Measurements from ENCODE around the gene PNPLA5. TPM values are rescaled to one million over a fixed set of nuclear protein-coding genes. Genes with fewer than 3 reads are reported as not detected.

The PNPLA5 gene
- polyA plus RNA-seq, 1 donor (not counting 4 experiments of a cell fraction or from before 2014, with no cell fraction given): not detected

DNA sequence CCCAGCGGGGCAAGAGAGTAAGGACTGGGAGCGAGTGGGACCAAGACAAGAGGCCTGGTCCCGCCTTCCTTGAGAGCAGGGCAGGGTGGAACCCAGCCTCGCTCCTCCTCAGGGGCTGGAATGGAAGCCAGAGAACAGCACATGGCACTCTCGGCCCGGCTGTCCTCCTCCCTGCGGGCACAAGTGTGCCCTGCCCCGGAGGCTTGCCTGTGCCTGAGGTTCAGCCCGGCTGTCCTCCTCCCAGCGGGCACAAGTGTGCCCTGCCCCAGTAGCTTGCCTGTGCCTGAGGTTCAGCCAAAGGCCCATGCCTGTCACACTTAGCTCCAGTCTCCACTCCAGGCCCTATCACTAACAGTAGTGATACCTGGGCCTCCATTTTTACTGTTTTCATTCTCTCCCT, 53.7 kb downstream of the PNPLA5 start:
- Histone ChIP-seq H3K4me3 (ENCODE audit: control insufficient read depth in 2 of 3, extremely low read depth in 1 of 3, insufficient read depth in 2 of 3, low read depth in 1 of 3, low read length in 3 of 3) (no peak overlapping the region), H3K27me3 (ENCODE audit: control insufficient read depth, extremely low read depth, insufficient read depth, low read length) (no peaks in the 10 kb centered on the region), H3K9me3 (ENCODE audit: control insufficient read depth, low read depth, low read length) (no peaks in the 10 kb centered on the region), H3K4me1 (ENCODE audit: control insufficient read depth, extremely low read depth, insufficient read depth, low read length) (no peaks in the 10 kb centered on the region), H3K9ac (ENCODE audit: control insufficient read depth, extremely low read depth, insufficient read depth, low read length) (no peak overlapping the region), H3K9me1 (ENCODE audit: control insufficient read depth, extremely low read depth, insufficient read depth, low read length) (no peaks in the 10 kb centered on the region), H3K36me3 (ENCODE audit: control insufficient read depth in 2 of 2, extremely low read depth in 1 of 2, insufficient read depth in 2 of 2, low read length in 2 of 2) (no peaks in the 10 kb centered on the region), H3K79me2 (ENCODE audit: control insufficient read depth, insufficient read depth, low read length) (no peaks in the 10 kb centered on the region), H3K27ac (ENCODE audit: control insufficient read depth, insufficient read depth, low read length) (no peak overlapping the region), H3K4me2 (ENCODE audit: control insufficient read depth, extremely low read depth, insufficient read depth, low read depth, low read length) (no peak overlapping the region), H2AFZ (ENCODE audit: control insufficient read depth, low read length) (no peak overlapping the region), H4K20me1 (ENCODE audit: control insufficient read depth, extremely low read depth, insufficient read depth, low read length) (no peaks in the 10 kb centered on the region)
- TF ChIP-seq EZH2 (IDR thresholded peaks at IDR 0.05; ENCODE audit: low read length) (no peak), CTCF (optimal IDR thresholded peaks at IDR 0.05 in 1 of 3, IDR thresholded peaks at IDR 0.05 in 1 of 3, conservative IDR thresholded peaks at IDR 0.05 in 1 of 3; ENCODE audit: extremely low read depth in 1 of 3, insufficient read depth in 2 of 3, low read length in 3 of 3) (no peak)
- dilution Hi-C loops (cut with MboI; ENCODE audit: extremely low pct_ligation_motif_present, low sequenced_read_pairs): no loop called here
- DNase-seq (ENCODE audit: low read depth, low spot score): no peak
- no peak for FAIRE-seq

DNA sequence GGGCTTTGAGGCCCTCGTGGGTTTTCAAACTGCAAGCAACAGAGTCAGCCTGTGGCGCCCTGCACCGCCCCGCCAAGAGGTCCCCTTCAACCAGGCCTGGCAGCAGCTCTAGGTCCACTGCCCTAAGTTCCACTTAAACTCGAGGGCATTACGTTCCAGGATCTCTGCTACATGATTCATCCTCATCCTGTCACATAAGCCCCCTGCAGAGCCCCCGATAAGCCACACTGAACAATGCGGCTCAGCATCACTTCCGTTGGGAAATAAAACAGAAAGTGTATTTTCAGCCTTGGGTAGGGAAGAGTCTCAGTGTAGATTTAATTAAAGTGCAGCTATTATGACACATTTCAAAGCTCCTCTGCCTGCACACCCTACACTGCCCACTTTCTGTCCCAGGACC, 54.1 kb downstream of the PNPLA5 start:
- Histone ChIP-seq H3K9me3 (ENCODE audit: control insufficient read depth, low read depth, low read length) (no peaks in the 10 kb centered on the region), H3K27ac (ENCODE audit: control insufficient read depth, insufficient read depth, low read length) (no peak overlapping the region), H3K4me3 (ENCODE audit: control insufficient read depth in 2 of 3, extremely low read depth in 1 of 3, insufficient read depth in 2 of 3, low read depth in 1 of 3, low read length in 3 of 3) (no peak overlapping the region), H3K4me1 (ENCODE audit: control insufficient read depth, extremely low read depth, insufficient read depth, low read length) (no peaks in the 10 kb centered on the region), H3K36me3 (ENCODE audit: control insufficient read depth in 2 of 2, extremely low read depth in 1 of 2, insufficient read depth in 2 of 2, low read length in 2 of 2) (no peaks in the 10 kb centered on the region), H3K4me2 (ENCODE audit: control insufficient read depth, extremely low read depth, insufficient read depth, low read depth, low read length) (no peak overlapping the region), H3K79me2 (ENCODE audit: control insufficient read depth, insufficient read depth, low read length) (no peaks in the 10 kb centered on the region), H2AFZ (ENCODE audit: control insufficient read depth, low read length) (no peak overlapping the region), H3K9ac (ENCODE audit: control insufficient read depth, extremely low read depth, insufficient read depth, low read length) (no peak overlapping the region), H3K27me3 (ENCODE audit: control insufficient read depth, extremely low read depth, insufficient read depth, low read length) (no peaks in the 10 kb centered on the region), H4K20me1 (ENCODE audit: control insufficient read depth, extremely low read depth, insufficient read depth, low read length) (no peaks in the 10 kb centered on the region), H3K9me1 (ENCODE audit: control insufficient read depth, extremely low read depth, insufficient read depth, low read length) (no peaks in the 10 kb centered on the region)
- FAIRE-seq: no peak
- no peak for DNase-seq (ENCODE audit: low read depth, low spot score)
- TF ChIP-seq CTCF (optimal IDR thresholded peaks at IDR 0.05 in 1 of 3, IDR thresholded peaks at IDR 0.05 in 1 of 3, conservative IDR thresholded peaks at IDR 0.05 in 1 of 3; ENCODE audit: extremely low read depth in 1 of 3, insufficient read depth in 2 of 3, low read length in 3 of 3): no peak
- no peak for TF ChIP-seq EZH2 (IDR thresholded peaks at IDR 0.05; ENCODE audit: low read length)
- dilution Hi-C loops (cut with MboI; ENCODE audit: extremely low pct_ligation_motif_present, low sequenced_read_pairs): no loop called here
